A673 (cell line): ENCODE results near the gene HPSE. TPM values are rescaled to one million over a fixed set of nuclear protein-coding genes. Genes with fewer than 3 reads are reported as not detected.

Experiments used
- BruUV-seq: library from RNA; stranded (reverse); fragments of 400-500 nt; replicated peaks from 2 replicates; lab custom pipeline; 2021; lab: Mats Ljungman, UMichigan
- CTCF ChIA-PET: fragments of 300-600 bp; sonication (Branson Sonifier 250); formaldehyde crosslinking; loops from one replicate; lab custom pipeline; 2022; ENCODE audit warnings: antibody characterized with exemption; lab: Charles Lee
- POLR2A ChIA-PET: fragments of 300-600 bp; sonication (Branson Sonifier 250); formaldehyde crosslinking; loops from one replicate; lab custom pipeline; 2022; ENCODE audit warnings: antibody characterized with exemption; ENCODE audit not compliant: low non-redundant PET; lab: Charles Lee
- DNase-seq: peaks from one replicate; pipeline ENCODE4 v3.0.0-alpha.2; 2015; ENCODE audit warnings: low spot score
- H3K27ac ChIP-seq: fragments of 200-600 bp; sonication (generic); 2 replicates; pipeline ENCODE4 v1.5.1; 2016; ENCODE audit warnings: mixed run types, low read depth, mild to moderate bottlenecking, mixed read lengths, antibody characterized with exemption, low read length; ENCODE audit not compliant: poor library complexity, severe bottlenecking
- H3K27me3 ChIP-seq: fragments of 200-600 bp; sonication (generic); replicated peaks from 2 replicates; pipeline ENCODE4 v1.6.1; 2017; ENCODE audit warnings: mixed run types, low read depth, mild to moderate bottlenecking, mixed read lengths, antibody characterized with exemption, low read length; ENCODE audit not compliant: insufficient read depth, poor library complexity
- H3K36me3 ChIP-seq: fragments of 200-600 bp; sonication (generic); 2 replicates; pipeline ENCODE4 v1.6.1; 2016; ENCODE audit warnings: mixed run types, mild to moderate bottlenecking, mixed read lengths, antibody characterized with exemption, low read length; ENCODE audit not compliant: insufficient read depth, poor library complexity, severe bottlenecking
- H3K4me1 ChIP-seq: fragments of 200-600 bp; sonication (generic); 2 replicates; pipeline ENCODE4 v1.6.1; 2017; ENCODE audit warnings: mixed run types, mild to moderate bottlenecking, mixed read lengths, antibody characterized with exemption, low read length; ENCODE audit not compliant: insufficient read depth, poor library complexity, severe bottlenecking
- H3K4me3 ChIP-seq: fragments of 200-600 bp; sonication (generic); 2 replicates; pipeline ENCODE4 v1.5.1; 2016; ENCODE audit warnings: low read depth, mixed run types, mild to moderate bottlenecking, mixed read lengths, low read length; ENCODE audit not compliant: poor library complexity, severe bottlenecking
- H3K9me3 ChIP-seq: fragments of 200-600 bp; sonication (generic); 2 replicates; pipeline ENCODE4 v1.6.1; 2016; ENCODE audit warnings: mixed run types, low read depth, mild to moderate bottlenecking, mixed read lengths, antibody characterized with exemption, low read length; ENCODE audit not compliant: poor library complexity, severe bottlenecking
- EZH2 ChIP-seq: fragments of 200-600 bp; sonication (generic); IDR thresholded peaks from 2 replicates; pipeline ENCODE4 v1.6.1; 2017; ENCODE audit warnings: borderline replicate concordance, low read depth, mild to moderate bottlenecking, mixed read lengths, antibody characterized with exemption, low read length; ENCODE audit not compliant: poor library complexity, severe bottlenecking
- intact Hi-C: fragments of 100-400 bp; cut with micrococcal nuclease; formaldehyde crosslinking; loops from one replicate; pipeline ENCODE4 v1.10.0; 2022; ENCODE audit not compliant: unreplicated experiment
- total RNA-seq: library from RNA; stranded (reverse); gene quantifications from 2 replicates; pipeline ENCODE4 v1.2.3, GENCODE V29; 2021
- TF ChIP-seq, protein P1 (sequence below): fragments of 300-800, 200-600 bp; sonication (generic); conservative IDR thresholded peaks from 2 replicates; pipeline ENCODE4 v1.5.1; 2017; ENCODE audit warnings: low read depth, mild to moderate bottlenecking, antibody characterized with exemption, low read length, moderate library complexity, mixed read lengths

Gene HPSE
- total RNA-seq, 1 experiment from 2014 or later = 0.84 TPM

DNA sequence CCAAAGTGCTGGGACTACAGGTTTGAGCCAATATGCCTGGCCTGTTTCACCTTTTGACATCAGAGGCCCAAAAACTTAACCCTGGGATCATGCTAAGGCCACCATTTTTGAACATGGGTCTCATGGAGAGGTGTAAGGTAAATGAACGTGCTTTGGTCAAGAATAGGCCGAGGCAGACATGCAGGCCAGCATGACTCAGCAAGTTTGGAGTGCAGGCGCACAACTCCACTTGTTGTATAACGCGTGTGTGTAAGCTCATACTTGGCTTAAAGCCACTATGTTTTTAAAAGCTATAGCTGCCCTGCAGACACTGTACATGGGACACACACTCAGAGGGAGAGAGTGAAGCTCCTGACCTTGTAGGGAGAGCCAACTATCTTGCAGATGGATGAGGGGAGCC is 43.8 kb upstream of the HPSE start:
- H3K9me3 ChIP-seq = peaks cover 6% of the 10 kb centered on the region
- ChIA-PET CTCF (no interaction called here), POLR2A (interaction anchor here (0.6 kb wide), 1 partner anchor 160 kb away, joined by 3 read pairs; no protein-coding TSS in a partner anchor)
- H3K36me3 ChIP-seq = no peaks in the 10 kb centered on the region
- no peak overlapping the region for H3K27ac ChIP-seq
- H3K4me1 ChIP-seq = no peaks in the 10 kb centered on the region
- intact Hi-C loops = no loop called here
- DNase-seq = no peak
- no TSS peak for BruUV-seq
- H3K4me3 ChIP-seq = no peak overlapping the region
- no peak for TF ChIP-seq EZH2
- TF ChIP-seq, protein P1, sequence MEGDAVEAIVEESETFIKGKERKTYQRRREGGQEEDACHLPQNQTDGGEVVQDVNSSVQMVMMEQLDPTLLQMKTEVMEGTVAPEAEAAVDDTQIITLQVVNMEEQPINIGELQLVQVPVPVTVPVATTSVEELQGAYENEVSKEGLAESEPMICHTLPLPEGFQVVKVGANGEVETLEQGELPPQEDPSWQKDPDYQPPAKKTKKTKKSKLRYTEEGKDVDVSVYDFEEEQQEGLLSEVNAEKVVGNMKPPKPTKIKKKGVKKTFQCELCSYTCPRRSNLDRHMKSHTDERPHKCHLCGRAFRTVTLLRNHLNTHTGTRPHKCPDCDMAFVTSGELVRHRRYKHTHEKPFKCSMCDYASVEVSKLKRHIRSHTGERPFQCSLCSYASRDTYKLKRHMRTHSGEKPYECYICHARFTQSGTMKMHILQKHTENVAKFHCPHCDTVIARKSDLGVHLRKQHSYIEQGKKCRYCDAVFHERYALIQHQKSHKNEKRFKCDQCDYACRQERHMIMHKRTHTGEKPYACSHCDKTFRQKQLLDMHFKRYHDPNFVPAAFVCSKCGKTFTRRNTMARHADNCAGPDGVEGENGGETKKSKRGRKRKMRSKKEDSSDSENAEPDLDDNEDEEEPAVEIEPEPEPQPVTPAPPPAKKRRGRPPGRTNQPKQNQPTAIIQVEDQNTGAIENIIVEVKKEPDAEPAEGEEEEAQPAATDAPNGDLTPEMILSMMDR = no peak
- no peaks in the 10 kb centered on the region for H3K27me3 ChIP-seq

- H3K4me1 ChIP-seq = no peaks in the 10 kb centered on the region
- no peaks in the 10 kb centered on the region for H3K36me3 ChIP-seq
- intact Hi-C loops = no loop called here
- no peak for DNase-seq
- TF ChIP-seq EZH2 = no peak
- TF ChIP-seq, protein P1 = no peak
- POLR2A ChIA-PET = no interaction called here
- CTCF ChIA-PET = interaction anchor here (1.6 kb wide), 1 partner anchor 11 kb away, joined by 4 read pairs; no protein-coding TSS in a partner anchor
- no peaks in the 10 kb centered on the region for H3K27me3 ChIP-seq
- BruUV-seq = no TSS peak
- no peaks in the 10 kb centered on the region for H3K9me3 ChIP-seq
- H3K27ac ChIP-seq = no peak overlapping the region
- no peak overlapping the region for H3K4me3 ChIP-seq
These were observed 38.3 kb upstream of the HPSE start for GRCh38 chr4:83372931-83373330.

DNA sequence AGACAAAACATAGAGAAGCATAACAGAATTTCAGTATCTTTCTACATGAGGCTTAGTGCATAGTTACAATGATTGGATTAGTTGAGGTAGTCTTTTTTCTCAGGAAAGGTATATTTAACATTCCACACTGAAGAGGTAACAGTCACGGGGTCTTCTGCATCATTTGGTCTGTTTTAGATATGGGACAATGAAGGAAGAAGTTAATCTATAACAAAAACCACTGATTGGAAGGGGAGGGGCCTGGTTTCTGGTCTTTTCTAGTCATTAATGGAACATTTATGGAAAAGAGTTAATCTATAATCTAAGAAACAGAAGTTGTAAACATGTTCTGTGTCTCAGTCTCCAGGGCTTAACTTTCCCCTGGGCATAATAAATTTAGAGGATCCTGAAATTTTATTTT is 37.3 kb upstream of the HPSE start:
- H3K27me3 ChIP-seq = no peaks in the 10 kb centered on the region
- TF ChIP-seq EZH2 = no peak
- TF ChIP-seq, protein P1 = no peak
- BruUV-seq = no TSS peak
- H3K4me3 ChIP-seq = no peak overlapping the region
- ChIA-PET POLR2A (no interaction called here), CTCF (no interaction called here)
- DNase-seq = no peak
- no peaks in the 10 kb centered on the region for H3K9me3 ChIP-seq
- intact Hi-C loops = no loop called here
- H3K36me3 ChIP-seq = no peaks in the 10 kb centered on the region
- no peak overlapping the region for H3K27ac ChIP-seq
- no peaks in the 10 kb centered on the region for H3K4me1 ChIP-seq
